Mammary epithelial cell (primary cell): Measurements from ENCODE around the gene SMYD3.

Experiments
- CTCF ChIP-seq, 2 donors: IDR thresholded peaks in 1 of 2; conservative IDR thresholded peaks in 1 of 2; 2 replicates each; pipeline ENCODE4 v1.5.1; 2011 to 2012; ENCODE audit warnings: inconsistent platforms in 2 of 2, low read length in 2 of 2, mild to moderate bottlenecking in 2 of 2, control low read depth in 1 of 2, low read depth in 1 of 2; ENCODE audit not compliant: insufficient read depth in 1 of 2; ENCODE audit errors: extremely low read depth in 1 of 2
- EZH2 ChIP-seq: IDR thresholded peaks from 2 replicates; pipeline ENCODE4 v1.6.1; 2012; ENCODE audit warnings: low read length, inconsistent platforms, borderline replicate concordance

- TF ChIP-seq CTCF (conservative IDR thresholded peaks at IDR 0.05 in 1 of 2, IDR thresholded peaks at IDR 0.05 in 1 of 2; ENCODE audit: extremely low read depth in 1 of 2, insufficient read depth in 1 of 2, low read depth in 1 of 2, low read length in 2 of 2) (no peak), EZH2 (no peak)
Observed at GRCh38 chr1:245790441-245790840, 716.6 kb downstream of the SMYD3 start.
